SU-DHL-6 (cell line): ENCODE data around the gene MRC1.
"Not testable (repeated sequence)": the region's sequence is repeated elsewhere in the genome, so short reads cannot be mapped to it uniquely, and the experiment has no call there.

Source experiments
- H2AFZ ChIP-seq: fragments of 200-600 bp; sonication (generic); 2 replicates; pipeline ENCODE4 v1.6.1; 2014; ENCODE audit warnings: low read depth, mild to moderate bottlenecking, moderate library complexity, mixed read lengths, antibody characterized with exemption, low read length; ENCODE audit not compliant: severe bottlenecking
- H3F3A ChIP-seq: fragments of 200-600 bp; shearing (Covaris generic); 2 replicates; pipeline ENCODE4 v1.6.0; 2016; ENCODE audit warnings: antibody characterized with exemption, mild to moderate bottlenecking; ENCODE audit not compliant: insufficient read depth
- H3K27ac ChIP-seq: fragments of 200-600 bp; sonication (generic); 2 replicates; pipeline ENCODE4 v1.5.1; 2016; ENCODE audit warnings: low read depth, mild to moderate bottlenecking, low read length, moderate library complexity, mixed read lengths
- H3K27me3 ChIP-seq: fragments of 200-600 bp; sonication (generic), shearing (Covaris generic); 2 replicates; pipeline ENCODE4 v1.6.0; 2014; ENCODE audit warnings: mild to moderate bottlenecking, low read length
- H3K36me3 ChIP-seq: fragments of 200-600 bp; sonication (generic); 2 replicates; pipeline ENCODE4 v1.6.1; 2014; ENCODE audit warnings: mild to moderate bottlenecking, low read length, mixed read lengths
- H3K4me2 ChIP-seq: fragments of 300-600, 200-600 bp; shearing (Covaris generic), sonication (generic); 2 replicates; pipeline ENCODE4 v1.6.0; 2014; ENCODE audit warnings: low read length, low read depth, mild to moderate bottlenecking; ENCODE audit not compliant: poor library complexity, severe bottlenecking
- H3K4me3 ChIP-seq: fragments of 200-600 bp; sonication (generic); 2 replicates; pipeline ENCODE4 v1.5.1; 2014; ENCODE audit warnings: antibody characterized with exemption, low read length, mild to moderate bottlenecking, mixed read lengths; ENCODE audit not compliant: insufficient read depth, poor library complexity, severe bottlenecking
- H3K79me2 ChIP-seq: fragments of 200-600 bp; sonication (generic); 2 replicates; pipeline ENCODE4 v1.6.1; 2014; ENCODE audit warnings: mild to moderate bottlenecking, low read length, moderate library complexity; ENCODE audit not compliant: insufficient read depth
- H3K9ac ChIP-seq: fragments of 200-600 bp; sonication (generic); 2 replicates; pipeline ENCODE4 v1.7.0; 2014; ENCODE audit warnings: mild to moderate bottlenecking, low read length
- H3K9me2 ChIP-seq: fragments of 200-600 bp; sonication (generic); replicated peaks from 2 replicates; pipeline ENCODE4 v1.6.1; 2014; ENCODE audit warnings: low read length; ENCODE audit not compliant: insufficient read depth
- H3K9me3 ChIP-seq: fragments of 200-600 bp; sonication (generic); 2 replicates; pipeline ENCODE4 v1.6.1; 2014; ENCODE audit warnings: low read length, mixed read lengths; ENCODE audit not compliant: insufficient read depth
- H4K20me1 ChIP-seq: fragments of 200-600 bp; sonication (generic); 2 replicates; pipeline ENCODE4 v1.6.1; 2014; ENCODE audit warnings: low read depth, mild to moderate bottlenecking, antibody characterized with exemption, low read length, moderate library complexity, mixed read lengths
- EZH2phosphoT487 ChIP-seq: fragments of 200-600 bp; sonication (generic), shearing (Covaris generic); conservative IDR thresholded peaks from 2 replicates; pipeline ENCODE4 v1.6.1; 2018; ENCODE audit warnings: mild to moderate bottlenecking, antibody characterized with exemption, low read length, moderate library complexity, mixed read lengths
- TF ChIP-seq, protein P1 (sequence below): fragments of 200-600 bp; sonication (generic); IDR thresholded peaks from one replicate; pipeline ENCODE4 v1.5.1; 2017; ENCODE audit warnings: antibody characterized with exemption, mild to moderate bottlenecking, low read length, moderate library complexity; ENCODE audit not compliant: insufficient read depth, poor library complexity, severe bottlenecking

The MRC1 gene

DNA sequence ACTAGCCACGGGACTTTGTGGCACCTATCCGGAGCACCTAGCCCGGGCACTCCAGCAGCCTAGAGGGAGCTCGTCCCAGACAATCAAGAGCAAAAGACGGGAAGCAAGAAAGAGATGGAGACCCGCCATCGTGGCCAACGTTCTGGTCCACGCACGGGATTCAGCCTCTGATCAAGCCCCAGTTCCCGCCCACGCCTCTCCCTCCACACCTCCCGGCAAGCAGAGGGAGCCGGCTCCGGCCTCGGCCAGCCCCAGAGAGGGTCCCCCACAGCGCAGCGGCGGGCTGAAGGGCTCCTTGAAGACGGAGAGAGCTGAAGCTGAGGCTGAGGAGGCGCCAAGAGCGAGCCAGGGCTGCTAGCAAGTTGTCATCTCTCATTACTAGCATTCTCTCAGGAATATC is 141.6 kb downstream of the MRC1 start:
- Histone ChIP-seq H3K27ac (no peak overlapping the region), H3K9me3 (no peaks in the 10 kb centered on the region), H3F3A (no peaks in the 10 kb centered on the region), H3K36me3 (no peaks in the 10 kb centered on the region), H3K4me2 (no peak overlapping the region), H3K79me2 (no peaks in the 10 kb centered on the region), H3K27me3 (no peaks in the 10 kb centered on the region), H4K20me1 (no peaks in the 10 kb centered on the region), H3K4me3 (no peak overlapping the region), H3K9me2 (no peaks in the 10 kb centered on the region), H3K9ac (no peak overlapping the region), H2AFZ (no peak overlapping the region)
- TF ChIP-seq, protein P1, sequence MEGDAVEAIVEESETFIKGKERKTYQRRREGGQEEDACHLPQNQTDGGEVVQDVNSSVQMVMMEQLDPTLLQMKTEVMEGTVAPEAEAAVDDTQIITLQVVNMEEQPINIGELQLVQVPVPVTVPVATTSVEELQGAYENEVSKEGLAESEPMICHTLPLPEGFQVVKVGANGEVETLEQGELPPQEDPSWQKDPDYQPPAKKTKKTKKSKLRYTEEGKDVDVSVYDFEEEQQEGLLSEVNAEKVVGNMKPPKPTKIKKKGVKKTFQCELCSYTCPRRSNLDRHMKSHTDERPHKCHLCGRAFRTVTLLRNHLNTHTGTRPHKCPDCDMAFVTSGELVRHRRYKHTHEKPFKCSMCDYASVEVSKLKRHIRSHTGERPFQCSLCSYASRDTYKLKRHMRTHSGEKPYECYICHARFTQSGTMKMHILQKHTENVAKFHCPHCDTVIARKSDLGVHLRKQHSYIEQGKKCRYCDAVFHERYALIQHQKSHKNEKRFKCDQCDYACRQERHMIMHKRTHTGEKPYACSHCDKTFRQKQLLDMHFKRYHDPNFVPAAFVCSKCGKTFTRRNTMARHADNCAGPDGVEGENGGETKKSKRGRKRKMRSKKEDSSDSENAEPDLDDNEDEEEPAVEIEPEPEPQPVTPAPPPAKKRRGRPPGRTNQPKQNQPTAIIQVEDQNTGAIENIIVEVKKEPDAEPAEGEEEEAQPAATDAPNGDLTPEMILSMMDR, result no peak
- no peak for TF ChIP-seq EZH2phosphoT487

DNA sequence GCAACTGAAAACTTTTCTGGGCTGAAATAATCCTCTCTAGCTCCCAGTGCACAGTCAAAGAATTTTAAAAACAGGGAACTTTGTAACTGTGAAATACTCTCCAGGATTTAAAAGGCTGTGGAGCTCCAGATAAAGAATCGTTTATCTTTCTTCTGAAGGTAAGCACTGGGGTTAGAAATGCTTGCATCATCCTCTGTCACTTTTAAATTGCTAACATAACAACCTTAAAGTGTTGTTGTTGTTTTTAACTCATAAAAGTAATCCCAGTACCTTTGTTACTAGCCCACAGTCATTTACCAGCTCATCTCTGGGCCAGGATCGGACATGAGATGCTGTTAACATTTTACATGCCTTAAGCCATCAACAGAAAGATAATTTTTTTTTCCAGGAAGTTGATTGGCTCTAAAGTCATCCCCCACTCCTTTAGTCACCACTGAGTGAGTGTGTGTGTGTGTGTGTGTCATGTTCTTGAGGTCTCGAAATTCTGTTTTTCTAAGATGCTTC is 142.8 kb downstream of the MRC1 start, which contains the start of gene SLC39A12:
Gene SLC39A12, plus strand, starts transcription at position 51 of the 504 bp plus-strand sequence. CDS start 1,359 bp downstream, outside the sequence.
- H3K27ac ChIP-seq, result no peak within 1 kb of the TSS
- H3K9me2 ChIP-seq, result no peaks in the 10 kb centered on the region
- no peaks in the 10 kb centered on the region for H3K36me3 ChIP-seq
- TF ChIP-seq EZH2phosphoT487, result no peak
- TF ChIP-seq, protein P1, result no peak
- no peak within 1 kb of the TSS for H3K4me3 ChIP-seq
- H2AFZ ChIP-seq, result no peak within 1 kb of the TSS
- no peaks in the 10 kb centered on the region for H3K79me2 ChIP-seq
- no peak within 1 kb of the TSS for H3K9ac ChIP-seq
- no peak within 1 kb of the TSS for H3K4me2 ChIP-seq
- H3K27me3 ChIP-seq, result no peaks in the 10 kb centered on the region
- no peaks in the 10 kb centered on the region for H3K9me3 ChIP-seq
- no peaks in the 10 kb centered on the region for H3F3A ChIP-seq
- H4K20me1 ChIP-seq, result no peaks in the 10 kb centered on the region

DNA sequence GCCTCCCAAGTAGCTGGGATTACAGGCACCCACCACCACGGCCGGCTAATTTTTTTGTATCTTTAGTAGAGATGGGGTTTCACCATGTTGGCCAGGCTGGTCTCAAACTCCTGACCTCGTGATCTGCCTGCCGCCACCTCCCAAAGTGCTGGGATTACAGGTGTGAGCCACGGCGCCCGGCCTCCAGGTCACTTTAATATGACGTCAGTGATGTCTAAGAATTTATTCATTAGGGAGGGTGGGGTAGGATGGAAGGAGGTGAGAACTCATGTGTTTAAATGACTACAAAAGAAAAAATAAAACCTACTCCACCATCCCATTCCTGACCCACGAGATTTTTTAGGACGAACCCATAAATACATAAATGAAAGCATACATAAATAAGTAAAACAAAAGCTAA is 145.2 kb downstream of the MRC1 start:
- H3K4me3 ChIP-seq, H3K4me2 ChIP-seq, H3K9ac ChIP-seq, H4K20me1 ChIP-seq, H3K9me3 ChIP-seq, H3K36me3 ChIP-seq, H3K27ac ChIP-seq, H3K27me3 ChIP-seq, H3K9me2 ChIP-seq, H2AFZ ChIP-seq, H3F3A ChIP-seq, H3K79me2 ChIP-seq: not testable (repeated sequence)

DNA sequence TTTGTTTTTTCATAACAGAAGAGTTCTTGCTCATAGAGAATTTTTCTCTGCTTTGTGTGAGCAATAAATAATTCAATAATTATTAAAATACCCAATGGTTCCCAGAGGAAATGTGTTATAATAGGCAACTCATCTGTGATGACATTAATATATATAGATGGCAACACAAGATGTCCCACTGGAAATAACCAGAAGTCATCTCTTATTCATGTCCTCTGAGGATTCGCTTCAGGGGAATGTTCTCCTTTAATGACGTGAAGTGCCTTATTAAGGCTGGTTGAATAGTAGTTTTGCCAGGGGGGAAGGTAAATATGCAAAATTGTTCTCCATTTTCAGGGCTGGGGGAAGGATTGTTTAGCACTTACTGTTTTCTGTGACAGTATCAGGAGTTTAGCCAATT is 145.7 kb downstream of the MRC1 start:
- no peak for TF ChIP-seq EZH2phosphoT487
- TF ChIP-seq, protein P1, result no peak
- H3K9me3 ChIP-seq, result no peaks in the 10 kb centered on the region
- H3K9ac ChIP-seq, result no peak overlapping the region
- H3K27me3 ChIP-seq, result no peaks in the 10 kb centered on the region
- H3K36me3 ChIP-seq, result no peaks in the 10 kb centered on the region
- H3F3A ChIP-seq, result no peaks in the 10 kb centered on the region
- no peaks in the 10 kb centered on the region for H3K79me2 ChIP-seq
- no peak overlapping the region for H3K4me3 ChIP-seq
- H3K9me2 ChIP-seq, result no peaks in the 10 kb centered on the region
- no peak overlapping the region for H3K27ac ChIP-seq
- H3K4me2 ChIP-seq, result no peak overlapping the region
- no peaks in the 10 kb centered on the region for H4K20me1 ChIP-seq
- no peak overlapping the region for H2AFZ ChIP-seq
